ENCODE measurements around the gene ATP5F1D. TPM values are rescaled to one million over a fixed set of nuclear protein-coding genes. Genes with fewer than 3 reads are reported as not detected.

Gene ATP5F1D
- total and polyA plus RNA-seq, 2 of the 13 experiments (the other 11 are each of a cell fraction or from before 2014, with no cell fraction given) = 39.4 to 78.7 TPM

DNA sequence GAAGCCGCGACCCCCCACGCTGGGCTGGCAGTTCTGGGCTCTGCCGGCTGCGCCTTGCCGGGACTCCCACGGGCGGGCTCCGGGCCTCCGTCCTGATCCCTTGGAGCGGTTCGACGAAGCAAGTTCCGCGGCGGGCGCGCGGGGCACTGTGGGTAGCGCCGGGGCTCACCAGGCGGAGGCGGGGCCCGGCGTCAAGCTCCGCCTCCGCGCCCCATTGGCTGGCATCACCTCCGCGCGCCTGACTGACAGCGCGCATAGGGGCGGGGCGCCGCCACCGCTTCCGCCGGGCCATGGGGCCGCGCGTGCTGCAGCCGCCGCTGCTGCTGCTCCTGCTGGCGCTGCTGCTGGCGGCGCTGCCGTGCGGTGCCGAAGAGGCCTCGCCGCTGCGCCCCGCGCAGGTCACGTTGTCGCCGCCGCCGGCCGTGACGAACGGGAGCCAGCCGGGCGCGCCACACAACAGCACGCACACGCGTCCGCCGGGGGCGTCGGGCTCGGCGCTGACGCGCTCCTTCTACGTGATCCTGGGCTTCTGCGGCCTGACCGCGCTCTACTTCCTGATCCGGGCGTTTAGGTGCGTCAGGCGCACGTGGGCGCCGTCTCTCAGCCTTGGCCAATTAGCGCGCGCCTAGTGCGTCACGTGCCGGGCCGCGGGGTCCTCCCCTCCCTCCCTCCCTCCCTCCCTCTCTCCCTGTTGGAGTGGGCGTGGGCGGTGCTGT, 33.9 kb downstream of the ATP5F1D start, which contains the start of gene FAM174C (continued):
- TF ChIP-seq, protein P1, sequence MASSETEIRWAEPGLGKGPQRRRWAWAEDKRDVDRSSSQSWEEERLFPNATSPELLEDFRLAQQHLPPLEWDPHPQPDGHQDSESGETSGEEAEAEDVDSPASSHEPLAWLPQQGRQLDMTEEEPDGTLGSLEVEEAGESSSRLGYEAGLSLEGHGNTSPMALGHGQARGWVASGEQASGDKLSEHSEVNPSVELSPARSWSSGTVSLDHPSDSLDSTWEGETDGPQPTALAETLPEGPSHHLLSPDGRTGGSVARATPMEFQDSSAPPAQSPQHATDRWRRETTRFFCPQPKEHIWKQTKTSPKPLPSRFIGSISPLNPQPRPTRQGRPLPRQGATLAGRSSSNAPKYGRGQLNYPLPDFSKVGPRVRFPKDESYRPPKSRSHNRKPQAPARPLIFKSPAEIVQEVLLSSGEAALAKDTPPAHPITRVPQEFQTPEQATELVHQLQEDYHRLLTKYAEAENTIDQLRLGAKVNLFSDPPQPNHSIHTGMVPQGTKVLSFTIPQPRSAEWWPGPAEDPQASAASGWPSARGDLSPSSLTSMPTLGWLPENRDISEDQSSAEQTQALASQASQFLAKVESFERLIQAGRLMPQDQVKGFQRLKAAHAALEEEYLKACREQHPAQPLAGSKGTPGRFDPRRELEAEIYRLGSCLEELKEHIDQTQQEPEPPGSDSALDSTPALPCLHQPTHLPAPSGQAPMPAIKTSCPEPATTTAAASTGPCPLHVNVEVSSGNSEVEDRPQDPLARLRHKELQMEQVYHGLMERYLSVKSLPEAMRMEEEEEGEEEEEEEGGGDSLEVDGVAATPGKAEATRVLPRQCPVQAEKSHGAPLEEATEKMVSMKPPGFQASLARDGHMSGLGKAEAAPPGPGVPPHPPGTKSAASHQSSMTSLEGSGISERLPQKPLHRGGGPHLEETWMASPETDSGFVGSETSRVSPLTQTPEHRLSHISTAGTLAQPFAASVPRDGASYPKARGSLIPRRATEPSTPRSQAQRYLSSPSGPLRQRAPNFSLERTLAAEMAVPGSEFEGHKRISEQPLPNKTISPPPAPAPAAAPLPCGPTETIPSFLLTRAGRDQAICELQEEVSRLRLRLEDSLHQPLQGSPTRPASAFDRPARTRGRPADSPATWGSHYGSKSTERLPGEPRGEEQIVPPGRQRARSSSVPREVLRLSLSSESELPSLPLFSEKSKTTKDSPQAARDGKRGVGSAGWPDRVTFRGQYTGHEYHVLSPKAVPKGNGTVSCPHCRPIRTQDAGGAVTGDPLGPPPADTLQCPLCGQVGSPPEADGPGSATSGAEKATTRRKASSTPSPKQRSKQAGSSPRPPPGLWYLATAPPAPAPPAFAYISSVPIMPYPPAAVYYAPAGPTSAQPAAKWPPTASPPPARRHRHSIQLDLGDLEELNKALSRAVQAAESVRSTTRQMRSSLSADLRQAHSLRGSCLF (CRISPR knock-in tag; IDR thresholded peaks at IDR 0.05; ENCODE audit: borderline replicate concordance) = no peak
- TF ChIP-seq KLF6 (CRISPR knock-in tag; IDR thresholded peaks at IDR 0.05) (0 out of 2 replicates have a peak, but pooled peaks have one; percentile 46), GATA4 (IDR thresholded peaks at IDR 0.05; ENCODE audit: borderline replicate concordance, low read depth) (no peak), ZFP62 (CRISPR knock-in tag; IDR thresholded peaks at IDR 0.05) (no peak), ZNF558 (CRISPR knock-in tag; IDR thresholded peaks at IDR 0.05; ENCODE audit: borderline replicate concordance) (peak; percentile 90; the same call in 1 of the 2 replicates), ERF (CRISPR knock-in tag; IDR thresholded peaks at IDR 0.05) (peak; percentile 83), ZNF33B (CRISPR knock-in tag; IDR thresholded peaks at IDR 0.05) (peak; percentile 70; the same call in 1 of the 2 replicates), MYC (CRISPR knock-in tag; IDR thresholded peaks at IDR 0.05; ENCODE audit: borderline replicate concordance) (peak; percentile 87), ZNF839 (CRISPR knock-in tag; IDR thresholded peaks at IDR 0.05; ENCODE audit: borderline replicate concordance) (no peak), STAT5B (CRISPR knock-in tag; IDR thresholded peaks at IDR 0.05) (no peak), ZNF510 (CRISPR knock-in tag; IDR thresholded peaks at IDR 0.05; ENCODE audit: low read depth) (no peak), SRSF4 (IDR thresholded peaks at IDR 0.05; ENCODE audit: low read depth, low read length, poor library complexity, severe bottlenecking) (no peak), TAF15 (IDR thresholded peaks at IDR 0.05; ENCODE audit: low read depth, low read length, poor library complexity, severe bottlenecking) (peak; percentile 72), ZBTB42 (CRISPR knock-in tag; IDR thresholded peaks at IDR 0.05) (no peak), KAT7 (CRISPR knock-in tag; IDR thresholded peaks at IDR 0.05; ENCODE audit: borderline replicate concordance) (no peak), PHF8 (CRISPR knock-in tag; IDR thresholded peaks at IDR 0.05) (peak; percentile 49; the same call in 1 of the 2 replicates), ZNF143 (CRISPR knock-in tag; IDR thresholded peaks at IDR 0.05) (peak; percentile 86), POLR2A (IDR thresholded peaks at IDR 0.05; ENCODE audit: insufficient read depth in 1 of 2, low read depth in 2 of 2, low read length in 2 of 2) (peak in 1 of 2 experiments; percentile 89; a peak in 2 of 4 replicates)
- TF ChIP-seq, protein P2, sequence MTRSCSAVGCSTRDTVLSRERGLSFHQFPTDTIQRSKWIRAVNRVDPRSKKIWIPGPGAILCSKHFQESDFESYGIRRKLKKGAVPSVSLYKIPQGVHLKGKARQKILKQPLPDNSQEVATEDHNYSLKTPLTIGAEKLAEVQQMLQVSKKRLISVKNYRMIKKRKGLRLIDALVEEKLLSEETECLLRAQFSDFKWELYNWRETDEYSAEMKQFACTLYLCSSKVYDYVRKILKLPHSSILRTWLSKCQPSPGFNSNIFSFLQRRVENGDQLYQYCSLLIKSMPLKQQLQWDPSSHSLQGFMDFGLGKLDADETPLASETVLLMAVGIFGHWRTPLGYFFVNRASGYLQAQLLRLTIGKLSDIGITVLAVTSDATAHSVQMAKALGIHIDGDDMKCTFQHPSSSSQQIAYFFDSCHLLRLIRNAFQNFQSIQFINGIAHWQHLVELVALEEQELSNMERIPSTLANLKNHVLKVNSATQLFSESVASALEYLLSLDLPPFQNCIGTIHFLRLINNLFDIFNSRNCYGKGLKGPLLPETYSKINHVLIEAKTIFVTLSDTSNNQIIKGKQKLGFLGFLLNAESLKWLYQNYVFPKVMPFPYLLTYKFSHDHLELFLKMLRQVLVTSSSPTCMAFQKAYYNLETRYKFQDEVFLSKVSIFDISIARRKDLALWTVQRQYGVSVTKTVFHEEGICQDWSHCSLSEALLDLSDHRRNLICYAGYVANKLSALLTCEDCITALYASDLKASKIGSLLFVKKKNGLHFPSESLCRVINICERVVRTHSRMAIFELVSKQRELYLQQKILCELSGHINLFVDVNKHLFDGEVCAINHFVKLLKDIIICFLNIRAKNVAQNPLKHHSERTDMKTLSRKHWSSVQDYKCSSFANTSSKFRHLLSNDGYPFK (CRISPR knock-in tag; IDR thresholded peaks at IDR 0.05; ENCODE audit: borderline replicate concordance) = no peak
- TF ChIP-seq, protein P3, sequence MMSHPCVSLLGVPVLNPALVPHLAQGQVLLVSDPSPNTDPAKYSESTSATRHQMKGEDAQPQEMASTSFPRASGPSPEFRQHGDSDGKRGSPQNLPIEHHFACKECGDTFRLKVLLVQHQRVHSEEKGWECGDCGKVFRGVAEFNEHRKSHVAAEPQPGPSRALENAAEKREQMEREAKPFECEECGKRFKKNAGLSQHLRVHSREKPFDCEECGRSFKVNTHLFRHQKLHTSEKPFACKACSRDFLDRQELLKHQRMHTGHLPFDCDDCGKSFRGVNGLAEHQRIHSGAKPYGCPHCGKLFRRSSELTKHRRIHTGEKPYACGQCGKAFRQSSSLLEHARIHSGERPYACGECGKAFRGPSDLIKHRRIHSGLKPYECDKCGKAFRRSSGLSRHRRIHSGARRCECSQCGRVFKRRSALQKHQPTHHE (CRISPR knock-in tag; IDR thresholded peaks at IDR 0.05; ENCODE audit: borderline replicate concordance) = peak; percentile 16; the same call in 1 of the 2 replicates

Measured in HepG2 (cell line).